Keratinocyte (primary cell): ENCODE results near the gene PEPD. TPM values are rescaled to one million over a fixed set of nuclear protein-coding genes. Genes with fewer than 3 reads are reported as not detected.

Experiments
- DNase-seq: peaks from one replicate; pipeline ENCODE4 v3.0.0-alpha.2; 2011; ENCODE audit warnings: low read depth, missing footprints, low spot score
- FAIRE-seq: peaks from 2 replicates; lab custom pipeline; 2011; peaks lifted over from hg19 to GRCh38; lab: Jason Lieb, UNC
- H2AFZ ChIP-seq: 2 replicates; pipeline ENCODE4 v1.6.0; 2012; ENCODE audit warnings: low read length, control low read depth, inconsistent platforms; ENCODE audit not compliant: control insufficient read depth
- H3K27ac ChIP-seq: 2 replicates; pipeline ENCODE4 v1.5.1; 2011; ENCODE audit warnings: low read length; ENCODE audit not compliant: control insufficient read depth, insufficient read depth
- H3K27me3 ChIP-seq: 3 replicates; pipeline ENCODE4 v1.6.0; 2011; ENCODE audit warnings: low read length; ENCODE audit not compliant: control insufficient read depth, insufficient read depth; ENCODE audit errors: extremely low read depth
- H3K36me3 ChIP-seq, 2 experiments: 2 replicates in 1 of 2; 3 replicates in 1 of 2; pipeline ENCODE4 v1.5.1; 2011; ENCODE audit warnings: low read length in 2 of 2, mild to moderate bottlenecking in 1 of 2; ENCODE audit not compliant: control insufficient read depth in 2 of 2, insufficient read depth in 2 of 2; ENCODE audit errors: extremely low read depth in 1 of 2
- H3K4me1 ChIP-seq: 3 replicates; pipeline ENCODE4 v1.5.1; 2011; ENCODE audit warnings: low read length; ENCODE audit not compliant: control insufficient read depth, insufficient read depth; ENCODE audit errors: extremely low read depth
- H3K4me2 ChIP-seq: 3 replicates; pipeline ENCODE4 v1.6.0; 2011; ENCODE audit warnings: low read depth, low read length; ENCODE audit not compliant: control insufficient read depth, insufficient read depth; ENCODE audit errors: extremely low read depth
- H3K4me3 ChIP-seq, 3 experiments: fragments of 200-600 bp in 1 of 3; sonication (generic) in 1 of 3; 2 replicates in 2 of 3; 3 replicates in 1 of 3; pipeline ENCODE4 v1.5.1; 2011 to 2016; ENCODE audit warnings: low read length in 3 of 3, mild to moderate bottlenecking in 3 of 3, control low read depth in 2 of 3, inconsistent platforms in 1 of 3, low read depth in 1 of 3, mixed read lengths in 1 of 3, mixed run types in 1 of 3, moderate library complexity in 1 of 3; ENCODE audit not compliant: control insufficient read depth in 2 of 3, insufficient read depth in 2 of 3; ENCODE audit errors: extremely low read depth in 1 of 3
- H3K79me2 ChIP-seq: 2 replicates; pipeline ENCODE4 v1.6.0; 2012; ENCODE audit warnings: low read length; ENCODE audit not compliant: control insufficient read depth, insufficient read depth
- H3K9ac ChIP-seq: 3 replicates; pipeline ENCODE4 v1.6.0; 2011; ENCODE audit warnings: low read length; ENCODE audit not compliant: control insufficient read depth, insufficient read depth; ENCODE audit errors: extremely low read depth
- H3K9me1 ChIP-seq: 3 replicates; pipeline ENCODE4 v1.6.0; 2011; ENCODE audit warnings: low read length; ENCODE audit not compliant: control insufficient read depth, insufficient read depth; ENCODE audit errors: extremely low read depth
- H3K9me3 ChIP-seq: 2 replicates; pipeline ENCODE4 v1.5.1; 2012; ENCODE audit warnings: low read depth, low read length; ENCODE audit not compliant: control insufficient read depth
- H4K20me1 ChIP-seq: 3 replicates; pipeline ENCODE4 v1.6.0; 2011; ENCODE audit warnings: low read length; ENCODE audit not compliant: control insufficient read depth, insufficient read depth; ENCODE audit errors: extremely low read depth
- EZH2 ChIP-seq: IDR thresholded peaks from one replicate; pipeline ENCODE4 v1.6.1; 2012; ENCODE audit warnings: inconsistent platforms, mild to moderate bottlenecking, low read length, moderate library complexity
- dilution Hi-C: fragments of 300-500 bp; cut with MboI; formaldehyde crosslinking; loops from one replicate; pipeline ENCODE4 v1.7.0; 2020; ENCODE audit warnings: low sequenced_read_pairs; ENCODE audit not compliant: extremely low pct_ligation_motif_present
- polyA plus RNA-seq, 5 experiments: library from polyadenylated mRNA; depleted of rRNA in 3 of 5; stranded (reverse) in 3 of 5; stranded (forward) in 1 of 5; unstranded in 1 of 5; fragments of >200 nt; gene quantifications; 1 replicate in 1 of 5; 2 replicates in 3 of 5; 3 replicates in 1 of 5; pipeline versions ENCODE4 v1.2.1 to v1.2.3, GENCODE V29; 2011 to 2012; ENCODE audit warnings: missing spikeins in 2 of 5, low read depth in 1 of 5, low replicate concordance in 1 of 5
- TF ChIP-seq, protein P1 (sequence below), 3 experiments: IDR thresholded peaks in 1 of 3; conservative IDR thresholded peaks in 1 of 3; optimal IDR thresholded peaks in 1 of 3; 2 replicates in 2 of 3; 3 replicates in 1 of 3; pipeline versions ENCODE3 to v1.5.1; 2011; ENCODE audit warnings: low read length in 3 of 3, mild to moderate bottlenecking in 3 of 3, moderate library complexity in 2 of 3, control low read depth in 1 of 3, inconsistent platforms in 1 of 3; ENCODE audit not compliant: insufficient read depth in 2 of 3; ENCODE audit errors: extremely low read depth in 1 of 3

The PEPD gene
- polyA plus RNA-seq, 1 donor (not counting 4 experiments of a cell fraction or from before 2014, with no cell fraction given): 36.9 TPM

- no peak overlapping the region for H3K9ac ChIP-seq
- no peaks in the 10 kb centered on the region for H3K27me3 ChIP-seq
- no peak overlapping the region for H3K4me3 ChIP-seq
- TF ChIP-seq EZH2: no peak
- TF ChIP-seq, protein P1, sequence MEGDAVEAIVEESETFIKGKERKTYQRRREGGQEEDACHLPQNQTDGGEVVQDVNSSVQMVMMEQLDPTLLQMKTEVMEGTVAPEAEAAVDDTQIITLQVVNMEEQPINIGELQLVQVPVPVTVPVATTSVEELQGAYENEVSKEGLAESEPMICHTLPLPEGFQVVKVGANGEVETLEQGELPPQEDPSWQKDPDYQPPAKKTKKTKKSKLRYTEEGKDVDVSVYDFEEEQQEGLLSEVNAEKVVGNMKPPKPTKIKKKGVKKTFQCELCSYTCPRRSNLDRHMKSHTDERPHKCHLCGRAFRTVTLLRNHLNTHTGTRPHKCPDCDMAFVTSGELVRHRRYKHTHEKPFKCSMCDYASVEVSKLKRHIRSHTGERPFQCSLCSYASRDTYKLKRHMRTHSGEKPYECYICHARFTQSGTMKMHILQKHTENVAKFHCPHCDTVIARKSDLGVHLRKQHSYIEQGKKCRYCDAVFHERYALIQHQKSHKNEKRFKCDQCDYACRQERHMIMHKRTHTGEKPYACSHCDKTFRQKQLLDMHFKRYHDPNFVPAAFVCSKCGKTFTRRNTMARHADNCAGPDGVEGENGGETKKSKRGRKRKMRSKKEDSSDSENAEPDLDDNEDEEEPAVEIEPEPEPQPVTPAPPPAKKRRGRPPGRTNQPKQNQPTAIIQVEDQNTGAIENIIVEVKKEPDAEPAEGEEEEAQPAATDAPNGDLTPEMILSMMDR (optimal IDR thresholded peaks at IDR 0.05 in 1 of 3, IDR thresholded peaks at IDR 0.05 in 1 of 3, conservative IDR thresholded peaks at IDR 0.05 in 1 of 3; ENCODE audit: extremely low read depth in 1 of 3, insufficient read depth in 2 of 3, low read length in 3 of 3): no peak
- dilution Hi-C loops: no loop called here
- no peaks in the 10 kb centered on the region for H3K36me3 ChIP-seq
- H3K4me1 ChIP-seq: no peaks in the 10 kb centered on the region
- H4K20me1 ChIP-seq: no peaks in the 10 kb centered on the region
- no peaks in the 10 kb centered on the region for H3K79me2 ChIP-seq
- DNase-seq (no peak), FAIRE-seq (no peak)
- no peak overlapping the region for H2AFZ ChIP-seq
- H3K9me1 ChIP-seq: no peaks in the 10 kb centered on the region
- no peak overlapping the region for H3K27ac ChIP-seq
- H3K9me3 ChIP-seq: no peaks in the 10 kb centered on the region
- H3K4me2 ChIP-seq: no peak overlapping the region
Observed at GRCh38 chr19:33467851-33468250, 53.7 kb downstream of the PEPD start.

- Histone ChIP-seq H3K4me3 (no peak overlapping the region), H3K36me3 (no peaks in the 10 kb centered on the region), H3K27ac (no peak overlapping the region), H3K9ac (no peak overlapping the region), H2AFZ (no peak overlapping the region), H3K4me2 (no peak overlapping the region), H3K4me1 (no peaks in the 10 kb centered on the region), H3K9me3 (no peaks in the 10 kb centered on the region), H3K79me2 (no peaks in the 10 kb centered on the region), H4K20me1 (no peaks in the 10 kb centered on the region), H3K9me1 (no peaks in the 10 kb centered on the region), H3K27me3 (no peaks in the 10 kb centered on the region)
- no peak for DNase-seq
- TF ChIP-seq, protein P1 (optimal IDR thresholded peaks at IDR 0.05 in 1 of 3, IDR thresholded peaks at IDR 0.05 in 1 of 3, conservative IDR thresholded peaks at IDR 0.05 in 1 of 3; ENCODE audit: extremely low read depth in 1 of 3, insufficient read depth in 2 of 3, low read length in 3 of 3): no peak
- TF ChIP-seq EZH2: no peak
- no peak for FAIRE-seq
- dilution Hi-C loops: no loop called here
Observed at GRCh38 chr19:33465834-33466233, 55.8 kb downstream of the PEPD start.
